RWPE2 (cell line): ENCODE data around the gene DEPDC1B.
"Not testable (repeated sequence)": the region's sequence is repeated elsewhere in the genome, so short reads cannot be mapped to it uniquely, and the experiment has no call there.

Experiments used
- ATAC-seq: fragments of 200-7000 bp; cut with Tn5 transposase; 3 replicates; pipeline ENCODE4 v1.9.1; 2021; ENCODE audit warnings: low read depth
- DNase-seq: peaks from one replicate; pipeline ENCODE4 v3.0.0-alpha.2; 2020; ENCODE audit warnings: low spot score
- H3K27ac ChIP-seq: fragments of 450-650 bp; 2 replicates; pipeline ENCODE4 v1.5.1; 2017; ENCODE audit warnings: mild to moderate bottlenecking; ENCODE audit not compliant: poor library complexity, severe bottlenecking
- H3K27me3 ChIP-seq: fragments of 250-450 bp; sonication (Bioruptor Pico); 2 replicates; pipeline ENCODE4 v1.5.1; 2021; ENCODE audit warnings: mild to moderate bottlenecking, moderate library complexity; ENCODE audit not compliant: insufficient read depth, poor library complexity, severe bottlenecking
- H3K36me3 ChIP-seq: fragments of 250-450 bp; sonication (Bioruptor Pico); 2 replicates; pipeline ENCODE4 v1.5.1; 2020; ENCODE audit warnings: low read depth, mild to moderate bottlenecking, moderate library complexity
- H3K4me1 ChIP-seq: fragments of 250-450 bp; sonication (Bioruptor Pico); 2 replicates; pipeline ENCODE4 v1.5.1; 2021; ENCODE audit warnings: mild to moderate bottlenecking, moderate library complexity; ENCODE audit not compliant: insufficient read depth, poor library complexity, severe bottlenecking
- H3K4me3 ChIP-seq: fragments of 250-450 bp; sonication (Bioruptor Pico); 2 replicates; pipeline ENCODE4 v1.5.1; 2021; ENCODE audit warnings: mild to moderate bottlenecking, moderate library complexity; ENCODE audit not compliant: severe bottlenecking
- H3K9me3 ChIP-seq: fragments of 250-450 bp; sonication (Bioruptor Pico); 2 replicates; pipeline ENCODE4 v1.5.1; 2021; ENCODE audit warnings: mild to moderate bottlenecking, moderate library complexity; ENCODE audit not compliant: severe bottlenecking
- CTCF ChIP-seq: fragments of 450-650 bp; IDR thresholded peaks from one replicate; pipeline ENCODE4 v1.5.1; 2017; ENCODE audit warnings: mild to moderate bottlenecking, moderate library complexity; ENCODE audit not compliant: poor library complexity, severe bottlenecking

Gene DEPDC1B

DNA sequence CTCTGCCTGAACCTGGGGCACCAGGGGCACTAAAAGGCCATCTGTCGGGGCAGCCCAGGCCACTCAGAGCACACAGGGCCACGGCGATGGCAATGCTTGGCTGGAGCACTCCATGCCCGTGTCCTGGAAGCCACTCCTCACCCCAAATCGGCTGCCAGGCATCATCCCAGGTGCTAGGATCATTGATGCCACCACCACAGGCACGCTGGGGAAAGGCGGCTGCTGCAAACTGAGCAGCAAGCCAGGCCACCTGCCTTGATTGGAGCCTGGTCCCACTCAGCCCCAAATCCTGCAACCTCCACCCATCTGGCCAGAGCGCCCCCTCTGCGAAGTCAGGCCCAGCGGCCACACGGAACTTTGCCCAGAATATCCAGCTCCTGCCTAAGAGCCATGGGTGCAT, 67.8 kb downstream of the DEPDC1B start:
- no peak for DNase-seq
- no peak overlapping the region for H3K27ac ChIP-seq
- H3K4me3 ChIP-seq: no peak overlapping the region
- no peaks in the 10 kb centered on the region for H3K4me1 ChIP-seq
- no peak for ATAC-seq
- no peaks in the 10 kb centered on the region for H3K27me3 ChIP-seq
- no peak for TF ChIP-seq CTCF
- peaks cover 12% of the 10 kb centered on the region for H3K36me3 ChIP-seq
- no peaks in the 10 kb centered on the region for H3K9me3 ChIP-seq

- ATAC-seq: no peak
- Histone ChIP-seq H3K36me3 (peaks cover 12% of the 10 kb centered on the region), H3K9me3 (no peaks in the 10 kb centered on the region), H3K27me3 (no peaks in the 10 kb centered on the region), H3K4me3 (no peak overlapping the region), H3K27ac (no peak overlapping the region), H3K4me1 (no peaks in the 10 kb centered on the region)
- no peak for TF ChIP-seq CTCF
- no peak for DNase-seq
Observed at GRCh38 chr5:60630836-60631235, 69.1 kb downstream of the DEPDC1B start.

DNA sequence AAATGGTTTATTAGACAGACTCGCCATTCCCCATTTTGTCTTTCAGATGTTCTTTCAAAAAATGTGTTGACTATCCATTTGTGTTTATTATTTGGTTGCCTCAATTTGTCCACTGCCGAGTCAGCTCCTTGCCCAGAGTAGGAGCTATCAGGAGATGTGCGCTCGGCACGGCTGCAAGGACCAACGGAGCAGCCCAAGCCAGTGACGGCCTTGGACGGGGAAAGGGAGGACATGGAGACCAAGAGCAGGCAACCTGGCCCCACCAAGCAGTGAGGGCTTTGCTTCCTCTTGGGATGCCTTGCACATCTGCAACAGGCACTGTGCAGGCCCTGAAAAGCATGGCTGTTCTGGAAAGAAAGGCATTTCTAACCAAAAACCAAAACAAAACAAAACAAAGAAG, 69.8 kb downstream of the DEPDC1B start:
- no peak for TF ChIP-seq CTCF
- peak; percentile 53 for DNase-seq
- H3K27ac ChIP-seq: no peak overlapping the region
- no peaks in the 10 kb centered on the region for H3K27me3 ChIP-seq
- no peaks in the 10 kb centered on the region for H3K4me1 ChIP-seq
- peaks cover 12% of the 10 kb centered on the region for H3K36me3 ChIP-seq
- H3K9me3 ChIP-seq: no peaks in the 10 kb centered on the region
- no peak overlapping the region for H3K4me3 ChIP-seq
- no peak for ATAC-seq

GRCh38 chr5:60624875-60625274, 75.1 kb downstream of the DEPDC1B start:
- ATAC-seq: not testable (repeated sequence)

GRCh38 chr5:60620752-60621151, 79.2 kb downstream of the DEPDC1B start:
- H3K27ac ChIP-seq, H3K27me3 ChIP-seq, H3K4me1 ChIP-seq, H3K4me3 ChIP-seq, H3K9me3 ChIP-seq, ATAC-seq, H3K36me3 ChIP-seq, DNase-seq: not testable (repeated sequence)

More at GRCh38 chr5:60624875-60625274, 75.1 kb downstream of the DEPDC1B start:
- not testable (repeated sequence) for DNase-seq, H3K27ac ChIP-seq, H3K4me1 ChIP-seq, H3K27me3 ChIP-seq, H3K9me3 ChIP-seq, H3K4me3 ChIP-seq, H3K36me3 ChIP-seq

DNA sequence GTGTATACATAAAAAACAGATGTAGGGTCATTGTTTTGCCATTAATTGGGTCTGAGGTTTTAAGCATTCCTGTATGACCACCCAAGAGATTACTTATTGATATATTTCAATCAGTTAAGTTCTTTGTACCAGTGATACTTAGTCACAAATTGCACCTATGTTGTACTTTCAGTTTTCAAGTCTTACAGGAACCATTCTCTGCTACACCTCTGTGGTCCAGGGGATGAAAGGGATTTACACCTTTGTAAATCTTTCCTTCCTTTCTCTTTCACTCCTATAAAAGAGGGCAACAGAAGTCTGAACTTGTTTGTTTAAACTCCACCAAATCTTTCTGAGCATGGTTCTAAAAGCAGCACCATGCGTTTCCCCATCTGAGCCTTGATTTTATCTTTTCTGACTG, 86.1 kb downstream of the DEPDC1B start:
- H3K27ac ChIP-seq: no peak overlapping the region
- no peak overlapping the region for H3K4me3 ChIP-seq
- no peak for DNase-seq
- no peaks in the 10 kb centered on the region for H3K9me3 ChIP-seq
- peaks cover 9% of the 10 kb centered on the region for H3K4me1 ChIP-seq
- TF ChIP-seq CTCF: no peak
- peaks cover 4% of the 10 kb centered on the region; the same call in 1 of the 2 replicates for H3K36me3 ChIP-seq
- H3K27me3 ChIP-seq: no peaks in the 10 kb centered on the region
- no peak for ATAC-seq
